ENCODE measurements around the gene ABRACL.

DNA sequence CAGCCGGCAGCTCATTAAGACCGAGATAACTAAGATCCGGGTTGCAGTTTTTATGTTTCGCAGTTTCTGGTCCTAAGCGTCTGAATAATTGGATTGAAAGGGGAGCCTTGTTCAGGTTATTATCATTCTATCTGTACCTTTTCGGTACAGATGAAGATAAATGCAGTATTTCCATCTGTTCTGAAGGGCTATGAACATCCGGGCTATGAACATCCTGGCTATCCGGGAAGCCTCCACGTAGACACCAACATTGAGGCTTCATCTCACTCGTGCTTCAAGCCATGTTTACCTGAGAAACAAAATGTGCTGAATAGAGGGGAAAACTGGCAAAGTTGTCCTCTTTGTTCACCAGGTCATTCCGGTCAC is 40.1 kb upstream of the ABRACL start:
- TF ChIP-seq, protein P1, sequence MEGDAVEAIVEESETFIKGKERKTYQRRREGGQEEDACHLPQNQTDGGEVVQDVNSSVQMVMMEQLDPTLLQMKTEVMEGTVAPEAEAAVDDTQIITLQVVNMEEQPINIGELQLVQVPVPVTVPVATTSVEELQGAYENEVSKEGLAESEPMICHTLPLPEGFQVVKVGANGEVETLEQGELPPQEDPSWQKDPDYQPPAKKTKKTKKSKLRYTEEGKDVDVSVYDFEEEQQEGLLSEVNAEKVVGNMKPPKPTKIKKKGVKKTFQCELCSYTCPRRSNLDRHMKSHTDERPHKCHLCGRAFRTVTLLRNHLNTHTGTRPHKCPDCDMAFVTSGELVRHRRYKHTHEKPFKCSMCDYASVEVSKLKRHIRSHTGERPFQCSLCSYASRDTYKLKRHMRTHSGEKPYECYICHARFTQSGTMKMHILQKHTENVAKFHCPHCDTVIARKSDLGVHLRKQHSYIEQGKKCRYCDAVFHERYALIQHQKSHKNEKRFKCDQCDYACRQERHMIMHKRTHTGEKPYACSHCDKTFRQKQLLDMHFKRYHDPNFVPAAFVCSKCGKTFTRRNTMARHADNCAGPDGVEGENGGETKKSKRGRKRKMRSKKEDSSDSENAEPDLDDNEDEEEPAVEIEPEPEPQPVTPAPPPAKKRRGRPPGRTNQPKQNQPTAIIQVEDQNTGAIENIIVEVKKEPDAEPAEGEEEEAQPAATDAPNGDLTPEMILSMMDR (conservative IDR thresholded peaks at IDR 0.05; ENCODE audit: low read length): peak; percentile 0; the same call in 1 of the 2 replicates
- TF ChIP-seq EZH2phosphoT487 (IDR thresholded peaks at IDR 0.05; ENCODE audit: borderline replicate concordance, low read depth, low read length): no peak

Measured in OCI-LY7 (cell line).